ENCODE data around the gene TBC1D22A. TPM values are rescaled to one million over a fixed set of nuclear protein-coding genes. Genes with fewer than 3 reads are reported as not detected.

The TBC1D22A gene
- polyA plus RNA-seq, 1 donor from 2014 or later, result 9.3 TPM

GRCh38 chr22:47043835-47044721 is 281.6 kb downstream of the TBC1D22A start:
- Histone ChIP-seq H3K9me2 (ENCODE audit: insufficient read depth, low read length) (no peaks in the 10 kb centered on the region), H4K20me1 (ENCODE audit: insufficient read depth) (no peaks in the 10 kb centered on the region), H3K9ac (ENCODE audit: low read length) (no peak overlapping the region), H2AFZ (ENCODE audit: low read depth, low read length) (no peak overlapping the region), H3K27me3 (ENCODE audit: insufficient read depth, low read depth, low read length) (no peaks in the 10 kb centered on the region), H3F3A (ENCODE audit: insufficient read depth, low read length, poor library complexity, severe bottlenecking) (no peaks in the 10 kb centered on the region), H3K27ac (ENCODE audit: low read length) (no peak overlapping the region), H3K36me3 (ENCODE audit: insufficient read depth, low read length) (no peaks in the 10 kb centered on the region), H3K9me3 (ENCODE audit: low read length) (no peaks in the 10 kb centered on the region), H3K79me2 (replicated peaks; ENCODE audit: insufficient read depth, low read length) (no peaks in the 10 kb centered on the region), H3K4me3 (ENCODE audit: low read length) (no peak overlapping the region), H3K4me2 (ENCODE audit: low read length) (no peak overlapping the region)
- no peak for TF ChIP-seq MXI1 (conservative IDR thresholded peaks at IDR 0.05; ENCODE audit: poor library complexity, severe bottlenecking)

- no peak overlapping the region for H3K4me2 ChIP-seq (ENCODE audit: low read length)
- H3K36me3 ChIP-seq (ENCODE audit: insufficient read depth, low read length), result no peaks in the 10 kb centered on the region
- H3K4me3 ChIP-seq (ENCODE audit: low read length), result no peak overlapping the region
- no peak overlapping the region for H2AFZ ChIP-seq (ENCODE audit: low read depth, low read length)
- H3K27me3 ChIP-seq (ENCODE audit: insufficient read depth, low read depth, low read length), result no peaks in the 10 kb centered on the region
- H3K79me2 ChIP-seq (replicated peaks; ENCODE audit: insufficient read depth, low read length), result no peaks in the 10 kb centered on the region
- H3F3A ChIP-seq (ENCODE audit: insufficient read depth, low read length, poor library complexity, severe bottlenecking), result no peaks in the 10 kb centered on the region
- no peaks in the 10 kb centered on the region for H3K9me3 ChIP-seq (ENCODE audit: low read length)
- no peak overlapping the region for H3K27ac ChIP-seq (ENCODE audit: low read length)
- TF ChIP-seq CTCF (IDR thresholded peaks at IDR 0.05; ENCODE audit: poor library complexity, severe bottlenecking) (no peak), TAF1 (IDR thresholded peaks at IDR 0.05; ENCODE audit: low read depth) (no peak), EP300 (conservative IDR thresholded peaks at IDR 0.05; ENCODE audit: poor library complexity, severe bottlenecking) (no peak), EZH2 (IDR thresholded peaks at IDR 0.05; ENCODE audit: borderline replicate concordance, insufficient read depth, low read length, poor library complexity, severe bottlenecking) (no peak), SMC3 (conservative IDR thresholded peaks at IDR 0.05; ENCODE audit: poor library complexity) (no peak), REST (IDR thresholded peaks at IDR 0.05; ENCODE audit: borderline replicate concordance) (no peak)
- no peaks in the 10 kb centered on the region for H4K20me1 ChIP-seq (ENCODE audit: insufficient read depth)
- H3K9ac ChIP-seq (ENCODE audit: low read length), result no peak overlapping the region
- no peaks in the 10 kb centered on the region for H3K9me2 ChIP-seq (ENCODE audit: insufficient read depth, low read length)
Measured at GRCh38 chr22:47044722-47045535, 282.5 kb downstream of the TBC1D22A start.
